Astrocyte (in vitro differentiated cells and primary cell): ENCODE results near the gene DEFB123. TPM values are rescaled to one million over a fixed set of nuclear protein-coding genes. Genes with fewer than 3 reads are reported as not detected.

Source experiments
- DNase-seq: peaks from one replicate; pipeline ENCODE4 v3.0.0-alpha.2; 2010; ENCODE audit warnings: low read depth
- FAIRE-seq: peaks from 2 replicates; lab custom pipeline; 2011; peaks lifted over from hg19 to GRCh38; lab: Jason Lieb, UNC
- H2AFZ ChIP-seq: 2 replicates; pipeline ENCODE4 v1.6.0; 2012; ENCODE audit warnings: low read depth, low read length, inconsistent platforms
- H3K27ac ChIP-seq: 2 replicates; pipeline ENCODE4 v1.5.1; 2011; ENCODE audit warnings: low read depth, low read length, inconsistent platforms
- H3K27me3 ChIP-seq: 2 replicates; pipeline ENCODE4 v1.6.0; 2011; ENCODE audit warnings: low read length, inconsistent platforms; ENCODE audit not compliant: insufficient read depth
- H3K36me3 ChIP-seq: 2 replicates; pipeline ENCODE4 v1.5.1; 2011; ENCODE audit warnings: low read length, inconsistent platforms; ENCODE audit not compliant: insufficient read depth
- H3K4me1 ChIP-seq: 2 replicates; pipeline ENCODE4 v1.5.1; 2011; ENCODE audit warnings: low read length, inconsistent platforms; ENCODE audit not compliant: insufficient read depth
- H3K4me2 ChIP-seq: 2 replicates; pipeline ENCODE4 v1.6.0; 2012; ENCODE audit warnings: low read length, inconsistent platforms
- H3K4me3 ChIP-seq: 2 replicates; pipeline ENCODE4 v1.5.1; 2011; ENCODE audit warnings: low read depth, mild to moderate bottlenecking, low read length, inconsistent platforms; ENCODE audit not compliant: insufficient read depth
- H3K79me2 ChIP-seq: 2 replicates; pipeline ENCODE4 v1.6.0; 2012; ENCODE audit warnings: mild to moderate bottlenecking, low read length, inconsistent platforms; ENCODE audit not compliant: insufficient read depth
- H3K9ac ChIP-seq: 2 replicates; pipeline ENCODE4 v1.6.0; 2012; ENCODE audit warnings: mild to moderate bottlenecking, low read length, inconsistent platforms
- H3K9me3 ChIP-seq: 2 replicates; pipeline ENCODE4 v1.5.1; 2012; ENCODE audit warnings: low read depth, mild to moderate bottlenecking, low read length, inconsistent platforms; ENCODE audit not compliant: insufficient read depth
- H4K20me1 ChIP-seq: 2 replicates; pipeline ENCODE4 v1.6.0; 2012; ENCODE audit warnings: low read length, inconsistent platforms; ENCODE audit not compliant: insufficient read depth
- H3K27ac Mint-ChIP-seq: one replicate; pipeline ENCODE4 v1.8.0; 2021; ENCODE audit warnings: mild to moderate bottlenecking, mixed read lengths; ENCODE audit not compliant: unreplicated experiment
- H3K27me3 Mint-ChIP-seq: one replicate; pipeline ENCODE4 v1.8.0; 2021; ENCODE audit warnings: low read depth, mixed read lengths; ENCODE audit not compliant: unreplicated experiment
- H3K36me3 Mint-ChIP-seq: one replicate; pipeline ENCODE4 v1.8.0; 2021; ENCODE audit warnings: low read depth, mixed read lengths; ENCODE audit not compliant: unreplicated experiment
- H3K4me1 Mint-ChIP-seq: one replicate; pipeline ENCODE4 v1.8.0; 2021; ENCODE audit warnings: low read depth, mixed read lengths; ENCODE audit not compliant: unreplicated experiment
- H3K4me3 Mint-ChIP-seq: one replicate; pipeline ENCODE4 v1.8.0; 2021; ENCODE audit warnings: mild to moderate bottlenecking, moderate library complexity, mixed read lengths; ENCODE audit not compliant: unreplicated experiment
- H3K9me3 Mint-ChIP-seq: one replicate; pipeline ENCODE4 v1.8.0; 2021; ENCODE audit warnings: mild to moderate bottlenecking, mixed read lengths; ENCODE audit not compliant: unreplicated experiment
- EZH2 ChIP-seq: IDR thresholded peaks from 2 replicates; pipeline ENCODE4 v1.6.1; 2012; ENCODE audit warnings: mild to moderate bottlenecking, low read length, inconsistent platforms; ENCODE audit not compliant: insufficient read depth
- total RNA-seq: library from RNA; stranded (reverse); gene quantifications from 2 replicates; pipeline ENCODE4 v1.2.1, GENCODE V29; 2021
- TF ChIP-seq, protein P1 (sequence below): IDR thresholded peaks from 2 replicates; pipeline ENCODE4 v1.5.1; 2011; ENCODE audit warnings: low read depth, mild to moderate bottlenecking, inconsistent platforms, low read length, moderate library complexity; ENCODE audit not compliant: insufficient read depth

The DEFB123 gene
- total RNA-seq, 1 donor from 2014 or later: not detected

DNA sequence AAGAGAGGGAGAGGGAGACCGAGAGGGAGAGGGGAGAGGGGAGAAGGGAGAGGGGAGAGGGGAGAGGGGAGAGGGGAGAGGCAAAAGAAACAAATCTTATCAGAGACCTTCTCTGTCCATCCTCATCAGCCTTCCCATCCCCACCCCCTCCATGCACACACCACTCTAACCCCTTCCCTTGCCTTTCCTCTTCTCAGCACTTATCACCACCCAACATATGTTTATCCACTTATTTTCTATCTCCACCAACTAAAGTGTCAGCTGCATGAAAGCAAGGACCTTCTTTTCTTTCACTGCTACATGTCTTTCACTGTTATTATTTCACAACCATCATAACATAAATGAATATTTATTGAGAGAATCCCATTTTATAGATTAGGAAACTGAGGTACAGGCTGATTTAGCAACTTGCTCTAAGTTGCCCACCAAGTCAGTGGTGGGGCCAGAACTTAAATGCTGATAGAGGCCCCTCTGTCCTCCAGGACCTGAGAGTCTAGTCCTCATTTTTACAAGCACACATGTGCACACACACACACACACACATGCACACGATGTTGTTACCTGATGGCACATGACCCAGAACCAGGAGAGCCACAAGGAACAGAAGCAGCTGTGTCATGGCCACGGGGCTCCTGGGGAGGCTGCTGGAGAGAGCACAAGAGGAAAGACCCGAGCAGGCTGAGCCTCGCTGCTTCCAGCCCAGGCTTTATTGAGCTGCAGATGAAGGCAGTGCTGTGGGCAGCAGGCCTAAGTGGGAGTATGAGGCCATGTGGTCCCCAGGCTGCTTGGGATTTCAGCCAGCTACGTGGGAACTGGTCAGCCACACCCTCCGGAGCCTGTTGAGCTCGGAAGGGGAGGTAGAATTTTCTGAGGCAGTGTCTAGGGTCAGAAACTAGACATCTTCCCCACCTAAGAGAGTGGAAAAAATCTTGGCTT, 32.2 kb downstream of the DEFB123 start:
- Histone ChIP-seq H2AFZ (no peak overlapping the region), H3K36me3 (no peaks in the 10 kb centered on the region), H3K4me1 (no peaks in the 10 kb centered on the region), H4K20me1 (no peaks in the 10 kb centered on the region), H3K4me3 (no peak overlapping the region), H3K9ac (no peak overlapping the region), H3K27ac (no peak overlapping the region), H3K79me2 (no peaks in the 10 kb centered on the region), H3K9me3 (no peaks in the 10 kb centered on the region), H3K27me3 (peaks cover 24% of the 10 kb centered on the region), H3K4me2 (no peak overlapping the region)
- Mint-ChIP-seq H3K27me3 (peaks cover 39% of the 10 kb centered on the region), H3K9me3 (peaks cover 19% of the 10 kb centered on the region), H3K36me3 (no peaks in the 10 kb centered on the region), H3K4me1 (no peaks in the 10 kb centered on the region), H3K4me3 (no peak overlapping the region), H3K27ac (no peak overlapping the region)
- DNase-seq (no peak), FAIRE-seq (no peak)
- no peak for TF ChIP-seq EZH2
- TF ChIP-seq, protein P1, sequence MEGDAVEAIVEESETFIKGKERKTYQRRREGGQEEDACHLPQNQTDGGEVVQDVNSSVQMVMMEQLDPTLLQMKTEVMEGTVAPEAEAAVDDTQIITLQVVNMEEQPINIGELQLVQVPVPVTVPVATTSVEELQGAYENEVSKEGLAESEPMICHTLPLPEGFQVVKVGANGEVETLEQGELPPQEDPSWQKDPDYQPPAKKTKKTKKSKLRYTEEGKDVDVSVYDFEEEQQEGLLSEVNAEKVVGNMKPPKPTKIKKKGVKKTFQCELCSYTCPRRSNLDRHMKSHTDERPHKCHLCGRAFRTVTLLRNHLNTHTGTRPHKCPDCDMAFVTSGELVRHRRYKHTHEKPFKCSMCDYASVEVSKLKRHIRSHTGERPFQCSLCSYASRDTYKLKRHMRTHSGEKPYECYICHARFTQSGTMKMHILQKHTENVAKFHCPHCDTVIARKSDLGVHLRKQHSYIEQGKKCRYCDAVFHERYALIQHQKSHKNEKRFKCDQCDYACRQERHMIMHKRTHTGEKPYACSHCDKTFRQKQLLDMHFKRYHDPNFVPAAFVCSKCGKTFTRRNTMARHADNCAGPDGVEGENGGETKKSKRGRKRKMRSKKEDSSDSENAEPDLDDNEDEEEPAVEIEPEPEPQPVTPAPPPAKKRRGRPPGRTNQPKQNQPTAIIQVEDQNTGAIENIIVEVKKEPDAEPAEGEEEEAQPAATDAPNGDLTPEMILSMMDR: no peak

DNA sequence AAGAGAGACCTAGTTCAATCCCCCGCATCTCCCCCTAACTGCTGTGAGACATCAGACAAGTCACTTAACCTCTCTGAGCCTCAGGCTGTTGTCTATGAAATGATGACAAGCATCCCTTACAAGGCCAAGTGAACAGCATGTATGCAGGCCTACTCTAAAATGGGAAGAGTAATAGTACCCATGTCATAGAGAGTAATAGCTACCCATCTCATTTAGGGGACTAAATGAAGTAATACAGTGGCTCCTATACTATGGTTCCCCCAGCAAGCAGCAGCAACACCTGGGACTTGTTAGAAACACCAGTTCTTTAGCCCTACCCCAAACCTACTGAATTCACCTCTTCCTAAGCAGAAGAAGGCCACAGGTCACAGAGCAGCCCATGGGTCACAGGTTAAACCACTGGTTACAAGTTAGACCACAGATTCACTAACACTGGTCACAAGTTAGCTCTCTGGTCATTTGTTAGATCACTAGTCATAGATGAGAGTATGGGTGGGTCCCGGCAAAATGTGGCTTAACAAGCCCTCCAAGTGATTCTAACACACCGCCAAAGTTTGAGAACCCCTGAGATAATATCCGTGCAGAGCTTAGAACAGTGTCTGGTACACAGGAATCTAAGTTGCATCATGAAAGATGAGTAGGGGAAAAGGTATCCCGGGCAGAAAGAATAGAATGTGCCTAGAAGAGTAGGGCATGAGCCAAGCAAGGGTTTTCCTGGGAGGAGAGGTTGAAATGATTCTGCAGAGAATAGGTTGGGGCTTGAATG, 33.1 kb downstream of the DEFB123 start:
- no peaks in the 10 kb centered on the region for H4K20me1 ChIP-seq
- no peak overlapping the region for H2AFZ ChIP-seq
- H3K4me1 ChIP-seq: no peaks in the 10 kb centered on the region
- H3K27ac Mint-ChIP-seq: no peak overlapping the region
- no peak overlapping the region for H3K4me3 Mint-ChIP-seq
- no peaks in the 10 kb centered on the region for H3K4me1 Mint-ChIP-seq
- DNase-seq (no peak), FAIRE-seq (no peak)
- no peaks in the 10 kb centered on the region for H3K36me3 ChIP-seq
- no peak overlapping the region for H3K27ac ChIP-seq
- H3K9me3 Mint-ChIP-seq: peaks cover 16% of the 10 kb centered on the region
- no peak overlapping the region for H3K9ac ChIP-seq
- H3K36me3 Mint-ChIP-seq: no peaks in the 10 kb centered on the region
- H3K27me3 Mint-ChIP-seq: peaks cover 38% of the 10 kb centered on the region
- H3K4me2 ChIP-seq: no peak overlapping the region
- TF ChIP-seq, protein P1: no peak
- TF ChIP-seq EZH2: no peak
- H3K79me2 ChIP-seq: no peaks in the 10 kb centered on the region
- H3K27me3 ChIP-seq: peaks cover 24% of the 10 kb centered on the region
- no peak overlapping the region for H3K4me3 ChIP-seq
- H3K9me3 ChIP-seq: no peaks in the 10 kb centered on the region
